ENCODE results near the gene FAM110A.
"Not testable (repeated sequence)": the region's sequence is repeated elsewhere in the genome, so short reads cannot be mapped to it uniquely, and the experiment has no call there.

Gene FAM110A

GRCh38 chr20:844473-845225, 11.1 kb downstream of the FAM110A start:
- DNase-seq (ENCODE audit: low read depth in 3 of 3): peak; percentile 81 to 88 (median 82)

- DNase-seq (ENCODE audit: low read depth in 3 of 3): no peak
These were observed 11.8 kb downstream of the FAM110A start for GRCh38 chr20:845226-845868.

- no peak for DNase-seq (ENCODE audit: low read depth in 3 of 3)
These were observed 12.7 kb downstream of the FAM110A start for GRCh38 chr20:845941-846893.

GRCh38 chr20:846894-847278, 13.4 kb downstream of the FAM110A start:
- peak in 1 of 3 experiments; percentile 51 for DNase-seq (ENCODE audit: low read depth in 3 of 3)

- DNase-seq (ENCODE audit: low read depth in 3 of 3): no peak
These were observed 14.7 kb downstream of the FAM110A start for GRCh38 chr20:848193-848592.

GRCh38 chr20:848731-849130, 15.2 kb downstream of the FAM110A start:
- DNase-seq (ENCODE audit: low read depth in 3 of 3): not testable (repeated sequence)

- no peak for DNase-seq (ENCODE audit: low read depth in 3 of 3)
These were observed 20.0 kb downstream of the FAM110A start for GRCh38 chr20:853406-853996.

- DNase-seq (ENCODE audit: low read depth in 3 of 3): no peak
These were observed 21.1 kb downstream of the FAM110A start for GRCh38 chr20:854601-855000.

GRCh38 chr20:855466-856360, 22.2 kb downstream of the FAM110A start:
- no peak for DNase-seq (ENCODE audit: low read depth in 3 of 3)

GRCh38 chr20:856361-856775, 22.9 kb downstream of the FAM110A start:
- DNase-seq (ENCODE audit: low read depth in 3 of 3): peak in 1 of 3 experiments; percentile 43

- DNase-seq (ENCODE audit: low read depth in 3 of 3): no peak
These were observed 24.5 kb downstream of the FAM110A start for GRCh38 chr20:858011-858410.

GRCh38 chr20:859751-860231, 26.3 kb downstream of the FAM110A start:
- no peak for DNase-seq (ENCODE audit: low read depth in 3 of 3)

- DNase-seq (ENCODE audit: low read depth in 3 of 3): no peak
These were observed 27.4 kb downstream of the FAM110A start for GRCh38 chr20:860891-861290.

- DNase-seq (ENCODE audit: low read depth in 3 of 3): no peak
These were observed 31.9 kb downstream of the FAM110A start for GRCh38 chr20:865440-865839.

GRCh38 chr20:868279-868678, 34.8 kb downstream of the FAM110A start:
- no peak for DNase-seq (ENCODE audit: low read depth in 3 of 3)

- no peak for DNase-seq (ENCODE audit: low read depth in 3 of 3)
These were observed 36.1 kb downstream of the FAM110A start for GRCh38 chr20:869606-870005.

GRCh38 chr20:870758-871157, 37.2 kb downstream of the FAM110A start:
- no peak for DNase-seq (ENCODE audit: low read depth in 3 of 3)

GRCh38 chr20:871436-871835, 37.9 kb downstream of the FAM110A start:
- DNase-seq (ENCODE audit: low read depth in 3 of 3): no peak

- DNase-seq (ENCODE audit: low read depth in 3 of 3): no peak
These were observed 38.4 kb downstream of the FAM110A start for GRCh38 chr20:871948-872347.

- no peak for DNase-seq (ENCODE audit: low read depth in 3 of 3)
These were observed 39.5 kb downstream of the FAM110A start for GRCh38 chr20:872855-873520.
